SU-DHL-6 (cell line): ENCODE results near the gene CEP128.

ENCODE experiments used
- CTCF ChIP-seq: fragments of 200-600 bp; sonication (generic); IDR thresholded peaks from one replicate; pipeline ENCODE4 v1.5.1; 2017; ENCODE audit warnings: antibody characterized with exemption, mild to moderate bottlenecking, low read length, moderate library complexity; ENCODE audit not compliant: insufficient read depth, poor library complexity, severe bottlenecking
- EZH2phosphoT487 ChIP-seq: fragments of 200-600 bp; sonication (generic), shearing (Covaris generic); conservative IDR thresholded peaks from 2 replicates; pipeline ENCODE4 v1.6.1; 2018; ENCODE audit warnings: mild to moderate bottlenecking, antibody characterized with exemption, low read length, moderate library complexity, mixed read lengths

- TF ChIP-seq CTCF = no peak
- no peak for TF ChIP-seq EZH2phosphoT487
These were observed 95.7 kb downstream of the CEP128 start for GRCh38 chr14:80845856-80846255.
